CD4-positive, alpha-beta T cell (primary cell): ENCODE measurements around the gene FNBP1L. TPM values are rescaled to one million over a fixed set of nuclear protein-coding genes. Genes with fewer than 3 reads are reported as not detected.

ENCODE experiments used
- ATAC-seq: fragments of 200-7000 bp; cut with Tn5 transposase; one replicate; pipeline ENCODE4 v1.10.0; 2022; ENCODE audit warnings: mild to moderate bottlenecking; ENCODE audit not compliant: poor library complexity
- CTCF ChIA-PET: fragments of 350-600 bp; sonication (Branson Sonifier 250); formaldehyde crosslinking; loops from one replicate; lab custom pipeline; 2021; ENCODE audit warnings: antibody characterized with exemption, inconsistent platforms; lab: Charles Lee
- POLR2A ChIA-PET: fragments of 350-600 bp; sonication (Branson Sonifier 250); formaldehyde crosslinking; loops from one replicate; lab custom pipeline; 2021; ENCODE audit warnings: antibody characterized with exemption, inconsistent platforms; lab: Charles Lee
- DNase-seq, 14 experiments: peaks; one replicate each; pipeline ENCODE4 v3.0.0-alpha.2; 2013 to 2020; ENCODE audit warnings: mixed read lengths in 2 of 14
- H3K27ac ChIP-seq, 2 donors: one replicate each; pipeline versions ENCODE4 v1.5.1 to v1.7.0; 2013; ENCODE audit warnings: low read length in 2 of 2, low read depth in 1 of 2, mild to moderate bottlenecking in 1 of 2
- H3K27me3 ChIP-seq, 2 experiments: 1 replicate in 1 of 2; 2 replicates in 1 of 2; pipeline versions ENCODE4 v1.6.1 to v1.7.0; 2013; ENCODE audit warnings: low read length in 2 of 2, control low read depth in 1 of 2, mild to moderate bottlenecking in 1 of 2, moderate library complexity in 1 of 2; ENCODE audit not compliant: insufficient read depth in 2 of 2, control insufficient read depth in 1 of 2
- H3K36me3 ChIP-seq: one replicate; pipeline ENCODE4 v1.6.1; 2013; ENCODE audit warnings: low read length, control low read depth; ENCODE audit not compliant: insufficient read depth
- H3K4me1 ChIP-seq: one replicate; pipeline ENCODE4 v1.6.1; 2013; ENCODE audit warnings: low read length, control low read depth; ENCODE audit not compliant: insufficient read depth
- H3K4me3 ChIP-seq: one replicate; pipeline ENCODE4 v1.5.1; 2013; ENCODE audit warnings: mild to moderate bottlenecking, low read length, moderate library complexity
- H3K9me3 ChIP-seq, 2 experiments: 1 replicate in 1 of 2; 2 replicates in 1 of 2; pipeline versions ENCODE4 v1.6.1 to v1.7.0; 2013; ENCODE audit warnings: low read length in 2 of 2, mild to moderate bottlenecking in 2 of 2, control low read depth in 1 of 2, moderate library complexity in 1 of 2; ENCODE audit not compliant: control insufficient read depth in 1 of 2, insufficient read depth in 1 of 2
- H3K27ac Mint-ChIP-seq: one replicate; pipeline ENCODE4 v1.8.0; 2020; ENCODE audit warnings: mixed read lengths
- H3K27me3 Mint-ChIP-seq: one replicate; pipeline ENCODE4 v1.8.0; 2021; ENCODE audit warnings: mixed read lengths
- H3K36me3 Mint-ChIP-seq: one replicate; pipeline ENCODE4 v1.8.0; 2021; ENCODE audit warnings: low read depth, mixed read lengths
- H3K4me1 Mint-ChIP-seq: one replicate; pipeline ENCODE4 v1.8.0; 2021; ENCODE audit warnings: low read depth, mixed read lengths
- H3K4me3 Mint-ChIP-seq: one replicate; pipeline ENCODE4 v1.8.0; 2020; ENCODE audit warnings: mild to moderate bottlenecking, mixed read lengths
- H3K9me3 Mint-ChIP-seq: one replicate; pipeline ENCODE4 v1.8.0; 2020; ENCODE audit warnings: mixed read lengths
- intact Hi-C, 2 experiments: fragments of 100-400 bp; cut with DNase I in 1 of 2; cut with micrococcal nuclease in 1 of 2; formaldehyde crosslinking; loops; one replicate each; pipeline versions ENCODE4 v1.15.1 to v1.9.0; 2023 to 2025; cut with DNase I, micrococcal nuclease
- total RNA-seq, 174 experiments: library from RNA in 2 of 174; stranded (reverse) in 2 of 174; gene quantifications; one replicate each; pipeline ENCODE4 v1.2.3 and lab custom pipeline; 2021 to 2026
- TF ChIP-seq, protein P1 (sequence below): fragments of 200-600 bp; IDR thresholded peaks from one replicate; pipeline ENCODE4 v1.8.0; 2022; ENCODE audit warnings: antibody characterized with exemption, mild to moderate bottlenecking

FNBP1L gene
- total RNA-seq, 2 experiments from 2014 or later: 1.1 TPM

DNA sequence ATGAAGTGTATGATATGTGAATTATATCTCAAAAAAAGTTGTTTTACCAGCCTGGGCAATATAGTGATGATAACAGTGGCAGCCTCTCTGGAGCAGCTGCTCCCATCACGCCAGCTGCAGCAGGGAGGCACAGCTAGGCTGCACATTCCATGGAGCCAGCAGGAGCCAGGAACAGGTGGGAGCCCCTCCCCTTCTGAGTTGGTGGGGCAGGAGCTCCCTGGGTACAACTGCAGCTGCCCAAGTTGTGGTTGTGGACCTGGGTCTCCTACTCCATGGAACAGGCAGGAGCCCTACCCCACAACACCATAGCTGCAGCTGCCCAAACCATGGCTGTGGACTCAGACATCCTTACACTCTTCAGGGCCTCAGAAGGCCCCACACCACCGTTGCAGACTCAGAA is 21.7 kb upstream of the FNBP1L start:
- intact Hi-C loops: no loop called here

DNA sequence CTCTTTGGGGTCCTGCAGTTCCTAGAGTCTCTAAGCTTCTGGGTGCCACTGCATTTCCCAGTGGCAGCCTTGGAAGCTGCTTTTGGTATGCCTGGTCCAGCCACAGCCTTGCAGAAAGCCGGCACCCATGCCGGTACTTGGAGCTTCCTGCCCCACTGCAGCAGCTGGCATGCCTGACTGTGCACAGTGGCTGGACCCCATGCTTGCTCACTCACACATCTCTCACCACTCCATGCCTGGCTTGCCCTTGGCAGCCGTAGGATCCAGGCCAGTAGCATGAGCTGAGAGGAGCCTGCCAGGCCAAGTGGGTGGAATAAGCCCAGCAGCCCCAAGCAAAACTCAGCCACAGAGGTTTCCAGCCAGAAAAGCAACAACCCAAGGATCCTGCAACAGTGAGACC is 20.3 kb upstream of the FNBP1L start:
- TF ChIP-seq, protein P1, sequence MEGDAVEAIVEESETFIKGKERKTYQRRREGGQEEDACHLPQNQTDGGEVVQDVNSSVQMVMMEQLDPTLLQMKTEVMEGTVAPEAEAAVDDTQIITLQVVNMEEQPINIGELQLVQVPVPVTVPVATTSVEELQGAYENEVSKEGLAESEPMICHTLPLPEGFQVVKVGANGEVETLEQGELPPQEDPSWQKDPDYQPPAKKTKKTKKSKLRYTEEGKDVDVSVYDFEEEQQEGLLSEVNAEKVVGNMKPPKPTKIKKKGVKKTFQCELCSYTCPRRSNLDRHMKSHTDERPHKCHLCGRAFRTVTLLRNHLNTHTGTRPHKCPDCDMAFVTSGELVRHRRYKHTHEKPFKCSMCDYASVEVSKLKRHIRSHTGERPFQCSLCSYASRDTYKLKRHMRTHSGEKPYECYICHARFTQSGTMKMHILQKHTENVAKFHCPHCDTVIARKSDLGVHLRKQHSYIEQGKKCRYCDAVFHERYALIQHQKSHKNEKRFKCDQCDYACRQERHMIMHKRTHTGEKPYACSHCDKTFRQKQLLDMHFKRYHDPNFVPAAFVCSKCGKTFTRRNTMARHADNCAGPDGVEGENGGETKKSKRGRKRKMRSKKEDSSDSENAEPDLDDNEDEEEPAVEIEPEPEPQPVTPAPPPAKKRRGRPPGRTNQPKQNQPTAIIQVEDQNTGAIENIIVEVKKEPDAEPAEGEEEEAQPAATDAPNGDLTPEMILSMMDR: no peak
- ATAC-seq: no peak
- CTCF ChIA-PET: interaction anchor here (0.6 kb wide), 1 partner anchor 244 kb away, joined by 3 read pairs; no protein-coding TSS in a partner anchor
- Mint-ChIP-seq H3K27me3 (no peaks in the 10 kb centered on the region), H3K9me3 (no peaks in the 10 kb centered on the region), H3K36me3 (no peaks in the 10 kb centered on the region), H3K4me1 (no peaks in the 10 kb centered on the region), H3K4me3 (no peak overlapping the region), H3K27ac (no peak overlapping the region)
- Histone ChIP-seq H3K4me1 (no peaks in the 10 kb centered on the region), H3K36me3 (no peaks in the 10 kb centered on the region), H3K9me3 (peaks cover 0 to 8% of the 10 kb centered on the region in 2 experiments), H3K27ac (no peak overlapping the region), H3K27me3 (peaks cover 0 to 4% of the 10 kb centered on the region in 2 experiments), H3K4me3 (no peak overlapping the region)
- POLR2A ChIA-PET: no interaction called here
- no peak for DNase-seq
- intact Hi-C loops: no loop called here

More for the DNA sequence above, 21.7 kb upstream of the FNBP1L start:
- Histone ChIP-seq H3K27ac (no peak overlapping the region), H3K27me3 (peaks cover 0 to 4% of the 10 kb centered on the region in 2 experiments), H3K4me3 (no peak overlapping the region), H3K9me3 (peaks cover 0 to 8% of the 10 kb centered on the region in 2 experiments), H3K4me1 (no peaks in the 10 kb centered on the region), H3K36me3 (no peaks in the 10 kb centered on the region)
- TF ChIP-seq, protein P1: no peak
- Mint-ChIP-seq H3K4me3 (no peak overlapping the region), H3K36me3 (no peaks in the 10 kb centered on the region), H3K27me3 (no peaks in the 10 kb centered on the region), H3K9me3 (no peaks in the 10 kb centered on the region), H3K27ac (no peak overlapping the region), H3K4me1 (no peaks in the 10 kb centered on the region)
- no peak for ATAC-seq
- ChIA-PET POLR2A (no interaction called here), CTCF (no interaction called here)
- no peak for DNase-seq

DNA sequence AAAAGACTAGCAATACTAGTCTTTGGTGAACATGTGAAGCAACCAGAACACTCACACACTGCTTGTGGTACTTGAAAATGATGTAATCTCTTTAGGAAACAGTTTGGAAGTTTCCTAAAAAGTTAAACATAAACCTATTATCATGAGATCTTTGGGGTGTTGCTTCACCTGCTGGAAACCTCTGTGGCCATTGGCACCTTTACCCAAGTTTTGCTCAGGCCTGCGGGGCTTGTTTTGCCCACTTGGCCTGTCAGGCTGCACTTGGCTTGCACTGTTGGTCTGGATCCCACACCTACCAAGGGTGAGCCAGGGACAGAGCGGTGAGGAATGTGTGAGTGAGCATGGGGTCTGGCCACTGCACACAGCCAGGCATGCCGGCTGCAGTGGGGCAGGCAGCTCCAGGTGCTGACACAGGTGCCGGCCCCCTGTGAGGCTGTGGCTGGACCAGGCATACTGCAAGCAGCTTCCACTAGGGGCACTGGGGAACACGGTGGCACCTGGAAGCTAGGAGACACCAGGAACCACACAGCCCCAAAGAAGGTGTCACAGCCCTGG is 14.4 kb upstream of the FNBP1L start:
- POLR2A ChIA-PET: no interaction called here
- H3K4me3 Mint-ChIP-seq: no peak overlapping the region
- H3K36me3 ChIP-seq: no peaks in the 10 kb centered on the region

More for the DNA sequence above, 14.4 kb upstream of the FNBP1L start:
- H3K9me3 Mint-ChIP-seq: no peaks in the 10 kb centered on the region
- no peaks in the 10 kb centered on the region for H3K27me3 Mint-ChIP-seq
- H3K36me3 Mint-ChIP-seq: no peaks in the 10 kb centered on the region
- Histone ChIP-seq H3K27ac (no peak overlapping the region), H3K4me3 (no peak overlapping the region), H3K27me3 (peaks cover 0 to 5% of the 10 kb centered on the region in 2 experiments), H3K4me1 (no peaks in the 10 kb centered on the region), H3K9me3 (no peaks in the 10 kb centered on the region)
- CTCF ChIA-PET: no interaction called here
- TF ChIP-seq, protein P1: no peak
- no peaks in the 10 kb centered on the region for H3K4me1 Mint-ChIP-seq
- no peak for ATAC-seq
- intact Hi-C loops: loop anchor here (10.0 kb wide), 3 partner anchors 441 to 601 kb away; partner anchors contain the start of genes DNTTIP2 (in 2 of the 2) and GCLM (in 1 of the 2)
- no peak for DNase-seq
- no peak overlapping the region for H3K27ac Mint-ChIP-seq
